GM12878 (cell line): Measurements from ENCODE around the gene ADIG. TPM values are rescaled to one million over a fixed set of nuclear protein-coding genes. Genes with fewer than 3 reads are reported as not detected.

Source experiments
- GATAD2B ChIP-seq: fragments of 450-650 bp; conservative IDR thresholded peaks from 2 replicates; pipeline ENCODE4 v1.6.1; 2017; ENCODE audit warnings: low read depth, mild to moderate bottlenecking, moderate library complexity
- LARP7 ChIP-seq: fragments of 450-650 bp; IDR thresholded peaks from 2 replicates; pipeline ENCODE4 v1.6.1; 2017; ENCODE audit warnings: mild to moderate bottlenecking
- SMAD1 ChIP-seq: fragments of 450-650 bp; IDR thresholded peaks from 2 replicates; pipeline ENCODE4 v1.6.1; 2018; ENCODE audit warnings: mild to moderate bottlenecking, low read depth; ENCODE audit not compliant: partially characterized antibody
- SREBF1 ChIP-seq: IDR thresholded peaks from 2 replicates; pipeline ENCODE4 v1.6.1; 2012; ENCODE audit warnings: mild to moderate bottlenecking, low read length
- ZNF592 ChIP-seq: fragments of 450-650 bp; IDR thresholded peaks from 2 replicates; pipeline ENCODE4 v1.6.1; 2017; ENCODE audit warnings: mild to moderate bottlenecking, moderate library complexity
- polyA plus RNA-seq, 11 experiments: library from polyadenylated mRNA; depleted of rRNA in 4 of 11; unstranded in 6 of 11; stranded (reverse) in 5 of 11; fragments of >200 nt; fragmentation: Nextera tagmentation in 4 of 11; fragmentation: Illumina TruSeq in 1 of 11; extraction: Ambion mirVana in 4 of 11; extraction: Trizol in 1 of 11; gene quantifications; 1 replicate in 1 of 11; 2 replicates in 10 of 11; pipeline versions ENCODE4 v1.2.1 to v1.2.3, GENCODE V29; 2011 to 2016; ENCODE audit warnings: inconsistent platforms in 2 of 11, missing spikeins in 2 of 11, low read depth in 1 of 11
- total RNA-seq, 4 experiments: library from RNA; depleted of rRNA in 3 of 4; stranded (reverse); fragments of >200 nt in 3 of 4; fragmentation: Illumina TruSeq in 1 of 4; extraction: Trizol in 1 of 4; gene quantifications; 2 replicates each; pipeline versions ENCODE4 v1.2.1 to v1.2.3, GENCODE V29; 2013 to 2021
- TF ChIP-seq, protein P1 (sequence below): IDR thresholded peaks from 2 replicates; pipeline ENCODE4 v1.6.1; 2011; ENCODE audit warnings: borderline replicate concordance, low read depth, mild to moderate bottlenecking, moderate library complexity, low read length; ENCODE audit not compliant: insufficient read depth, poor library complexity, severe bottlenecking
- TF ChIP-seq, protein P2 (sequence below): IDR thresholded peaks from 2 replicates; pipeline ENCODE4 v1.6.1; 2012; ENCODE audit warnings: low read depth, low read length, improper control_type of control experiment

The ADIG gene
- total and polyA plus RNA-seq, 10 of the 15 experiments (the other 5 are each of a cell fraction or from before 2014, with no cell fraction given): not detected

- TF ChIP-seq, protein P1, sequence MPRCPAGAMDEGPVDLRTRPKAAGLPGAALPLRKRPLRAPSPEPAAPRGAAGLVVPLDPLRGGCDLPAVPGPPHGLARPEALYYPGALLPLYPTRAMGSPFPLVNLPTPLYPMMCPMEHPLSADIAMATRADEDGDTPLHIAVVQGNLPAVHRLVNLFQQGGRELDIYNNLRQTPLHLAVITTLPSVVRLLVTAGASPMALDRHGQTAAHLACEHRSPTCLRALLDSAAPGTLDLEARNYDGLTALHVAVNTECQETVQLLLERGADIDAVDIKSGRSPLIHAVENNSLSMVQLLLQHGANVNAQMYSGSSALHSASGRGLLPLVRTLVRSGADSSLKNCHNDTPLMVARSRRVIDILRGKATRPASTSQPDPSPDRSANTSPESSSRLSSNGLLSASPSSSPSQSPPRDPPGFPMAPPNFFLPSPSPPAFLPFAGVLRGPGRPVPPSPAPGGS: no peak
- TF ChIP-seq GATAD2B (no peak), SREBF1 (no peak), LARP7 (no peak), SMAD1 (no peak), ZNF592 (no peak)
- TF ChIP-seq, protein P2, sequence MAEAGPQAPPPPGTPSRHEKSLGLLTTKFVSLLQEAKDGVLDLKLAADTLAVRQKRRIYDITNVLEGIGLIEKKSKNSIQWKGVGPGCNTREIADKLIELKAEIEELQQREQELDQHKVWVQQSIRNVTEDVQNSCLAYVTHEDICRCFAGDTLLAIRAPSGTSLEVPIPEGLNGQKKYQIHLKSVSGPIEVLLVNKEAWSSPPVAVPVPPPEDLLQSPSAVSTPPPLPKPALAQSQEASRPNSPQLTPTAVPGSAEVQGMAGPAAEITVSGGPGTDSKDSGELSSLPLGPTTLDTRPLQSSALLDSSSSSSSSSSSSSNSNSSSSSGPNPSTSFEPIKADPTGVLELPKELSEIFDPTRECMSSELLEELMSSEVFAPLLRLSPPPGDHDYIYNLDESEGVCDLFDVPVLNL: no peak
- TF ChIP-seq, all 136 proteins: peak for 0
Measured at GRCh38 chr20:38581013-38581412, at the start of gene ADIG (continued).
